Activated CD8-positive, alpha-beta memory T cell treated with anti-CD3 and anti-CD28 coated beads, Interleukin-2, amount 50 U/mL, for 1 hour (primary cell): Measurements from ENCODE around the gene PIP5K1C.
"Not testable (repeated sequence)": the region's sequence is repeated elsewhere in the genome, so short reads cannot be mapped to it uniquely, and the experiment has no call there.

Experiments used
- DNase-seq: peaks from one replicate; pipeline ENCODE4 v3.0.0-alpha.2; 2020; ENCODE audit errors: extremely low read depth

Gene PIP5K1C

GRCh38 chr19:3674784-3675543 is 25.3 kb downstream of the PIP5K1C start:
- no peak for DNase-seq

DNA sequence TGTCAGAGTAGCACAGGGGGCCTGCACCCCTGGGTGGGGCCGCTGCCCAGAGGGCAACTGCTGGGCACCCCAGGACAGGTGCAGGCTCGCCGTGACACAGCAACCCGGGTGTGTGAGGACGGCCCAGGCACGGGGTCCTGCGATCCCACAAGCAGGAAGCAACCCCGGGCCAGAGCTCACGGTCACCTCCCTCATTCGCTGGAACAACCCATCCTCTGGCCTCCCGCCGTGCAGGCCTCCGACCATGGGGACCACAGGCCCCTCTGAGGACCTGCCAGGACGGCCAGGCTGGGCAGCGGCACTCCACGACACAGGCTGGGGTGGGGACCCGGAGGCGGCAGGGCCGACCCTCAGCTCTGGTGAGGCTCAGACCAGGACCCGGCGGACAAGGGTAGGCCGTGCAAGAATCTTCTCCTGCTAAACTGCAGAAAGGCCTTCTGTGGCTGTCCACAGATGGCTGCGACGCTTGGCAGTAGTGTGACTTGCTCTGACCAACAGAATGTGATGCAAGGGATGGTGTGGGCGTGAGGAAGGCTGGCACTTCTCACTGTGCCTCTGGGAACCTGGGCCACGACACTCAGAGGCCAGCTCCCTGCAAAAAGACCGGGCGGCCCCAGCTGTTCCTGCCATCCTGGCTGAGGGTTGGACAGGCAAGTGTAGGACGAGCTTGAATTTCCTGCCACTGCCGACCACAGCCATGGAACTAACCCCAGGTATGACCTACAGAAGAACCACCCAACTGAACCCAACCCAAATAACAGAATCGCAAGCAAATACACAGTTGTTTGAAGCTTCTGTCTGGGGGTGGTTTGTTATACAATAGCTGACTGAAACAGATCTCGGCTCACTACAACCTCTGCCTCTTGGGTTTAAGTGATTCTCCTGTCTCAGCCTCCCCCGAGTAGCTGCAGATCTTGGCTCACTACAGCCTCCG is 26.5 kb downstream of the PIP5K1C start:
- DNase-seq = no peak

DNA sequence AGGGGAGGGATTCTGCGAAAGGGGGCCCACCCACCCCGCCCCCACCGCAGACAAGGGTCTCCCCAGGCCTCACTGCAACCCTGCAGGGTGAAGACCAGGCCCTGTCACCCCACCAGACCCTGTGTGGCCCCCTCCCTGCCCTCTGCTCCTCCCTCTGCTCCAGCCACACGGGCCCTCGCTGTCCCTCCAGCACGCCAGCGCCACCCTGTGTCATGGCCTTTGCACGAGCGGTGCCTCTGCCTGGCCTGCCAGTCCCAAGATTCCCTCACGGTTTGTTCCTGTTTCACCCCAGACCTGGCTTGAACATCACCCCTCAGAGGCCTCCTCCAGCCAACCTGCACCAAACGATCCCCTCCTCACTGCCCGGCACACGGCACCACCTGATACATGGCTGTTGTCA is 27.3 kb downstream of the PIP5K1C start:
- DNase-seq = no peak

- no peak for DNase-seq
Measured at GRCh38 chr19:3672575-3672948, 27.7 kb downstream of the PIP5K1C start.

DNA sequence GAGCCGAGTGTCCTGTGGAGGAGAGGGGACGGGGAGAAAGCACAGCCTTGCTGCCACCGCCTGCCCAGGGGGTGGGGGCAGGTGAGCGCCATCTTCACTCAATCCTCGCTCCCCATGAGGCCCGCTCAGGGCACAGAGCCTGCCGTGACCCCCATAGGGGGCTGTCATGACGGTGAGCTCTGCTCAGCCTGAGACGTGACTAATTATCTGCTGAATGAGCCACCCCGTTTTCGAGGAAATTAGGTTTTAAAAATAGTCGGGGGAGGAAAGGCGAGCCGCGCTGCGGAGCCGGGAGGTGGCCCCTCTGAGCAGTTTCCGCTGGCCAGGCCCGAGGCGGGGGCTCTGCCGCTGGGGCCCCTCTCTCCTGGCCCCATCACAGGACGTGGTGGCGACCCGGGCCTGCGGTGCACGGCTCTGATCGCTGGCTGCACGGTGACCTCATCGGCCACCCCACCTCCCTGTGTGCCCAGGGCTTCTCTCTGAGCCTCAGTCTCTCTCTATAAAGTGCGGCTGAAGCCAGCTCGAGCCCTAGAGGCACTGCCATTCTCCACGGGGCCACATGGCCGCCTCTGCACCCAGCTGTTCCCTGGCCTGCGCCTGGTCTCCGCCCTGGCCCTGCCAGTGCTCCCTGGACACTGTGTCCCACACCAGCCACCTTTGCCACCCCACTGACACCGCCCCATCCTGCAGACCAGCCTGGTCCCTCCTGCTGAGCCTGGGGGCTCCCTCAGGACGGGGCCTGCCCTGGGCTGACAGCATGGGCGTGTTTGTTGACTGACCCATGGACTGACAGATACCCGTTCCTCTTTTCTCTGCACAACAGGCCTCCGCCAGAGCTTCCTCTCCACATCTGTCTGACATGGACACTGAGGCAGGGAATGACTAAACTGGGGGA is 28.3 kb downstream of the PIP5K1C start:
- no peak for DNase-seq

- no peak for DNase-seq
Measured at GRCh38 chr19:3670796-3671679, 29.2 kb downstream of the PIP5K1C start.

DNA sequence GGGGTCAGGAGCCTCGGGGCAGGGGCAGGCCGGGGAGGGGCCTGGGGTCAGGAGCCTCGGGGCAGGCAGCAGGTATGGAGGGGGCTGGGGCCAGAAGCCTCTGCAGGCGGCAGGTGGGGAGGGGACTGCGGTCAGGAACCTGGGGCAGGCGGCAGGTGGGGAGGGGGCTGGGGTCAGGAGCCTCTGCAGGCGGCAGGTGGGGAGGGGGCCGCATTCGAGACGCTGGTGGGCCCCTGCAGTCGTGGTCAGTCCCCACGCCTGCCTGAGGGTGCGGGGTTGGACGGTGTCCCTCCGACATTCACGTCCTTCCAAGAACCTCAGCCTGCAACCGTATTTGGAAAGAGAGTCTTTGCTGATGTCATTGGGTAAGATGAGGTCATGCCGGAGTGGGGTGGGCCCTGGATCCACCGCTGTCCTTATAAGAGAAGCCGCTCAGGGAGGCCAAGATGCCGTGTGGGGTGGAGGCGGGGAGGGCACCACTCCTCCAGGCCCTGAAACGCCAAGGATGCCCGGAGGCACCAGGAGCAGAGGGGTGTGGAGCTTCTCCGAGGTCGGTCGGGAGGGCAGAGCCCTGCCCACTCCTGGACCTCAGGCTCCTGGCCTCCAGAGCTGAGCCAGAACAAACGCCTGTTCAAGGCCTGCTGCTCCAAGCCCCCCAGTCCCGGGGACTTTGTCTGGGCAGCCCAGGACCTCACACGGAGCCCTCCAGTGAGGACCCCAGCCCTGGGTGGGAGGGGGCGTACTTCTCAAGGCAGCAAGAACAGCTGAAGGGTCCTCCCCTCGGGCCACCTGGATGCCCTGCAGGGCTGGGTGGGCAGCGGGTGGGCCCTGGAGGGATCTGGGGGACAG is 30.1 kb downstream of the PIP5K1C start:
- DNase-seq = no peak

DNA sequence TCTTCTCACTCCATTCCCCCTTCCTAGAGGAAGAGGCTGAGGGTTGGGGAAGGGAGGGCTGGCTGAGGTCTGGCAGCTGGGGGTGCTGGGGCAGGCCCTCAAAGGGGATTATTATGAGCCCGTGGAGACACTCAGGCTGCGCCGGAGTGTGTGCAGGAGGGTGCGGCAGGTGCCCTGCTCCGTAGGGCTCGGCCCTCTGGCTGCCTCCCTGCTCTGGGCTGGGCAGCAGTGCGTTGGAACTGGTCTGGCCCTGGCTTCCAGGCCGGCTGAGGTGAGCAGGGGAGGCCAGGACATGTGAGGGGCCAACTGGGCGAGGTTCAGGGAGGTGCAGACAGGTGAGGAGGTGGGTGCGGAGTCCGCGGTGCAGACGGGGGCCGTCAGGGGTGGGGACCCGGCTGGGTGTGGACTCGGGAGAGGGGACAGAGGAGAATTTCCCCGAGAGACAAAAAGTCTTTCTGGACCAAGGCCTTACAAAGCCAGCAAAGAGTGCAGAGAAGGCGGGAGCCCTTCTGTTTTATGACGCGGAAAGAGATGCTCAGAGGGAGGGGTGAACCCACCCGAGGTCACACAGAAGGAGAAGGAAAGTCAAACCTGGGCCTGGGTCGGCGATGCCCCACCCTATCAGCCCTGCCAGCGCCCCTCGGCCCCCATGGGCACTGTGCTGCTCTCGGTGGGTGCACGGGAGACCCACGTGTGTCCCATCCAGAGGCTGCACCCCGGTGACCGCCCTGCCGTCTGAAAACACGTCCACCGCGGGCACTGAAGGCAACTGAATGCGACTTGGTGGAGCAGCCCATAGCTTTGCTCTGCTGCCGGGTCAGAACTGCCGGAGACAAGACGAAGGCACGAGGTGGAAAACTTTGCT is 31.0 kb downstream of the PIP5K1C start:
- no peak for DNase-seq

GRCh38 chr19:3668331-3669081 is 31.8 kb downstream of the PIP5K1C start:
- DNase-seq = no peak

DNA sequence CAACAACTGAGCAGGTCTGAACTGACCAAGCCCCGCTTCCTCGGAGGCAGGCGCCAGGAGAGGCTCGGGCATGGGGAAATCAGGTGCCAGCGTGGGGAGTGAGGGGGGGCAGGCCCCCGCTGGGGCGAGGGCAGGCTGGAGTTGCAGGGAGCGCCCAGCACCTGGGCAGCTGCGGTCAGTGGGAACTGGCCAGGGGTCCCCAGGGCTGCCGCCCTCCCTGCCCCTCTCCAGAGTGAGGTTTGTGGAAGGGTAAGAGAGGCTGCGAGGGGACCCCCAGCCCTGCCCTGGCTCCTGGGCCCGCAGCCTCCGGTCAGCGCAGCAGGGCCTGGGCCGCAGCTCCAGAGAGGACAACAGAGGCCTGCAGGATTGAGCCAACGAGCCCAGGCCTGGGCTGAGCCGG is 32.5 kb downstream of the PIP5K1C start:
- no peak for DNase-seq

- DNase-seq = no peak
Measured at GRCh38 chr19:3667037-3667638, 33.1 kb downstream of the PIP5K1C start.

DNA sequence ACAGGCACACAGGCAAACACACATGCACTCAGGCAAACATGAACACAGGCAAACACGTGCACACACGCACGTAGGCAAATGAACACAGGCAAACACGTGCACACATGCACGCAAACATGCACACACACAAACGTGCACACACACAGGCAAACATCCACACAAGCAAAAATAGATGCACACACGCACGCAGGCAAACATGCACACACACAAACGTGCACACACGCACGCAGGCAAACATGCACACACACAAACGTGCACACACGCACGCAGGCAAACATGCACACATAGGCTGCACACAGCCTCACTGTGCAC is 33.8 kb downstream of the PIP5K1C start:
- DNase-seq = not testable (repeated sequence)

GRCh38 chr19:3665681-3666544 is 34.4 kb downstream of the PIP5K1C start:
- DNase-seq = peak; percentile 28

GRCh38 chr19:3664879-3665642 is 35.2 kb downstream of the PIP5K1C start:
- DNase-seq = no peak

DNA sequence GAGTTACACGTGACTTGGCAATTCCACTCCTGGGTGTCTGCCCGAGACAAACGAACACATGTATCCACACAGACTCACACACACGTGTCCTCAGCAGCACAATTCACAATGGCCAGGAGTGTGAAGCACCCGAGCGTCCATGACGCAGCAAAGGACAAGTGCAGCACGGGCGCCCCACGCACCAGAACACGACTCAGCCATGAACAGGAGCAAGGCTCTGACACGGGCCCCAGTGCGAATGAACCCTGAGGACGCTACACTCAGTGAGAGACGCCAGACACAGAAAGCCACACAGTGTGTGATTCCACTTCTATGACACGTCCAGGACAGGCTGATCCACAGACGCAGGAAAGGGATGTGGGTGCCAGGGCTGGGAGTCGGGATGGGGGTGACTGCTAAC is 36.4 kb downstream of the PIP5K1C start:
- no peak for DNase-seq
